H1 (cell line): Measurements from ENCODE around the gene APEH. TPM values are rescaled to one million over a fixed set of nuclear protein-coding genes. Genes with fewer than 3 reads are reported as not detected.

Source experiments
- polyA plus RNA-seq, 7 experiments: library from polyadenylated mRNA; depleted of rRNA in 3 of 7; stranded (reverse) in 5 of 7; unstranded in 2 of 7; fragments of >200 nt in 5 of 7; fragments of 200-250 nt in 2 of 7; gene quantifications; 1 replicate in 5 of 7; 2 replicates in 1 of 7; 4 replicates in 1 of 7; pipeline versions ENCODE4 v1.2.1 to v1.2.3, GENCODE V29; 2011 to 2013; ENCODE audit warnings: missing spikeins in 2 of 7, mixed read lengths in 2 of 7
- small RNA-seq: library from polyadenylated mRNA; stranded (forward); fragments of <200 nt; extraction: miRNeasy Mini kit (QIAGEN cat#:217004); gene quantifications from one replicate; pipeline ENCODE3, GENCODE V24; 2013; ENCODE audit not compliant: insufficient read depth
- total RNA-seq: library from RNA; stranded (reverse); fragmentation: NEBNext Ultra II Directional; extraction: Animal tissue kit (Norgen Biotek cat#: 25700); gene quantifications from 2 replicates; pipeline ENCODE4 v1.2.1, GENCODE V29; 2021

APEH gene
- total and polyA plus RNA-seq, 2 of the 8 experiments (the other 6 are each of a cell fraction or from before 2014, with no cell fraction given) = 222 to 260 TPM

Small RNA genes within 50 kb of the gene (small RNA-seq; reads per million reads assigned to genes)
- gene AMIGO3 = not detected

Other genes starting within 250 kb of the APEH start
- gene NICN1, start 245.0 kb upstream of the APEH start, total RNA-seq = 8.2 and 9.0 TPM in 2 replicates
- gene NICN1, start 245.0 kb upstream of the APEH start, polyA plus RNA-seq (2011; rRNA removed) = 15.3 and 20.9 TPM in 2 replicates
- 137 and 138 TPM in 2 replicates for gene DAG1, start 204.1 kb upstream of the APEH start, total RNA-seq
- 97.5 and 125 TPM in 2 replicates for gene DAG1, start 204.1 kb upstream of the APEH start, polyA plus RNA-seq (2011; rRNA removed)
- 2.9 and 3.0 TPM in 2 replicates for gene BSN, start 119.9 kb upstream of the APEH start, total RNA-seq
- 0.60 and 0.83 TPM in 2 replicates for gene BSN, start 119.9 kb upstream of the APEH start, polyA plus RNA-seq (2011; rRNA removed)
- gene MST1, start 15.1 kb downstream of the APEH start, total RNA-seq = 6.2 and 8.5 TPM in 2 replicates
- gene MST1, start 15.1 kb downstream of the APEH start, polyA plus RNA-seq (2011; rRNA removed) = 9.5 and 14.2 TPM in 2 replicates
- 30.5 and 34.2 TPM in 2 replicates for gene RNF123, start 15.2 kb downstream of the APEH start, total RNA-seq
- 57.7 and 71.5 TPM in 2 replicates for gene RNF123, start 15.2 kb downstream of the APEH start, polyA plus RNA-seq (2011; rRNA removed)
- 1.6 and 2.9 TPM in 2 replicates for gene AMIGO3, start 45.3 kb downstream of the APEH start, total RNA-seq
- 8.8 and 13.1 TPM in 2 replicates for gene AMIGO3, start 45.3 kb downstream of the APEH start, polyA plus RNA-seq (2011; rRNA removed)
- 23.9 and 24.0 TPM in 2 replicates for gene GMPPB, start 49.6 kb downstream of the APEH start, total RNA-seq
- 20.9 and 26.6 TPM in 2 replicates for gene GMPPB, start 49.6 kb downstream of the APEH start, polyA plus RNA-seq (2011; rRNA removed)
- gene IP6K1, start 112.2 kb downstream of the APEH start, total RNA-seq = 35.2 and 36.3 TPM in 2 replicates
- gene IP6K1, start 112.2 kb downstream of the APEH start, polyA plus RNA-seq (2011; rRNA removed) = 31.5 and 43.9 TPM in 2 replicates
- 0.50 and 0.54 TPM in 2 replicates for gene CDHR4, start 125.5 kb downstream of the APEH start, total RNA-seq
- gene CDHR4, start 125.5 kb downstream of the APEH start, polyA plus RNA-seq (2011; rRNA removed) = 0.60 and 0.96 TPM in 2 replicates
- 1.3 and 1.8 TPM in 2 replicates for gene INKA1, start 128.9 kb downstream of the APEH start, total RNA-seq
- 4.7 and 4.8 TPM in 2 replicates for gene INKA1, start 128.9 kb downstream of the APEH start, polyA plus RNA-seq (2011; rRNA removed)
- 0.34 and 1.9 TPM in 2 replicates for gene UBA7, start 139.6 kb downstream of the APEH start, total RNA-seq
- 0.65 and 1.8 TPM in 2 replicates for gene UBA7, start 139.6 kb downstream of the APEH start, polyA plus RNA-seq (2011; rRNA removed)
- gene TRAIP, start 182.2 kb downstream of the APEH start, total RNA-seq = 25.4 and 28.1 TPM in 2 replicates
- 27.7 and 29.5 TPM in 2 replicates for gene TRAIP, start 182.2 kb downstream of the APEH start, polyA plus RNA-seq (2011; rRNA removed)
- gene CAMKV, start 195.6 kb downstream of the APEH start, total RNA-seq = 66.4 and 67.9 TPM in 2 replicates
- gene CAMKV, start 195.6 kb downstream of the APEH start, polyA plus RNA-seq (2011; rRNA removed) = 56.3 and 74.5 TPM in 2 replicates
- 4.8 and 7.6 TPM in 2 replicates for gene MST1R, start 229.5 kb downstream of the APEH start, total RNA-seq
- gene MST1R, start 229.5 kb downstream of the APEH start, polyA plus RNA-seq (2011; rRNA removed) = 7.6 and 9.4 TPM in 2 replicates